Fibroblast of the aortic adventitia (primary cell): ENCODE results near the gene RAB8B. TPM values are rescaled to one million over a fixed set of nuclear protein-coding genes. Genes with fewer than 3 reads are reported as not detected.

Experiments used
- DNase-seq: peaks from one replicate; pipeline ENCODE4 v3.0.0-alpha.2; 2010; ENCODE audit warnings: low read depth
- H3K4me3 ChIP-seq: 2 replicates; pipeline ENCODE4 v1.5.1; 2011; ENCODE audit warnings: low read depth, mild to moderate bottlenecking, control low read depth, low read length, moderate library complexity
- total RNA-seq: library from RNA; depleted of rRNA; stranded (reverse); fragments of >200 nt; gene quantifications from 2 replicates; pipeline ENCODE4 v1.2.3, GENCODE V29; 2012; ENCODE audit warnings: low replicate concordance
- TF ChIP-seq, protein P1 (sequence below): IDR thresholded peaks from 2 replicates; pipeline ENCODE4 v1.5.1; 2011; ENCODE audit warnings: mild to moderate bottlenecking, low read length, control low read depth, inconsistent platforms; ENCODE audit not compliant: insufficient read depth

RAB8B gene
- total RNA-seq, 1 donor, result 84.1 TPM

- peak; percentile 25 for DNase-seq
- TF ChIP-seq, protein P1, sequence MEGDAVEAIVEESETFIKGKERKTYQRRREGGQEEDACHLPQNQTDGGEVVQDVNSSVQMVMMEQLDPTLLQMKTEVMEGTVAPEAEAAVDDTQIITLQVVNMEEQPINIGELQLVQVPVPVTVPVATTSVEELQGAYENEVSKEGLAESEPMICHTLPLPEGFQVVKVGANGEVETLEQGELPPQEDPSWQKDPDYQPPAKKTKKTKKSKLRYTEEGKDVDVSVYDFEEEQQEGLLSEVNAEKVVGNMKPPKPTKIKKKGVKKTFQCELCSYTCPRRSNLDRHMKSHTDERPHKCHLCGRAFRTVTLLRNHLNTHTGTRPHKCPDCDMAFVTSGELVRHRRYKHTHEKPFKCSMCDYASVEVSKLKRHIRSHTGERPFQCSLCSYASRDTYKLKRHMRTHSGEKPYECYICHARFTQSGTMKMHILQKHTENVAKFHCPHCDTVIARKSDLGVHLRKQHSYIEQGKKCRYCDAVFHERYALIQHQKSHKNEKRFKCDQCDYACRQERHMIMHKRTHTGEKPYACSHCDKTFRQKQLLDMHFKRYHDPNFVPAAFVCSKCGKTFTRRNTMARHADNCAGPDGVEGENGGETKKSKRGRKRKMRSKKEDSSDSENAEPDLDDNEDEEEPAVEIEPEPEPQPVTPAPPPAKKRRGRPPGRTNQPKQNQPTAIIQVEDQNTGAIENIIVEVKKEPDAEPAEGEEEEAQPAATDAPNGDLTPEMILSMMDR, result no peak
- H3K4me3 ChIP-seq, result no peak overlapping the region
Measured at GRCh38 chr15:63194880-63195568, 5.6 kb downstream of the RAB8B start.

- DNase-seq, result no peak
- TF ChIP-seq, protein P1, result no peak
- H3K4me3 ChIP-seq, result no peak overlapping the region
Measured at GRCh38 chr15:63195569-63196015, 6.2 kb downstream of the RAB8B start.

GRCh38 chr15:63196842-63197241 lies 7.4 kb downstream of the RAB8B start:
- TF ChIP-seq, protein P1, result no peak
- DNase-seq, result no peak
- H3K4me3 ChIP-seq, result no peak overlapping the region

DNA sequence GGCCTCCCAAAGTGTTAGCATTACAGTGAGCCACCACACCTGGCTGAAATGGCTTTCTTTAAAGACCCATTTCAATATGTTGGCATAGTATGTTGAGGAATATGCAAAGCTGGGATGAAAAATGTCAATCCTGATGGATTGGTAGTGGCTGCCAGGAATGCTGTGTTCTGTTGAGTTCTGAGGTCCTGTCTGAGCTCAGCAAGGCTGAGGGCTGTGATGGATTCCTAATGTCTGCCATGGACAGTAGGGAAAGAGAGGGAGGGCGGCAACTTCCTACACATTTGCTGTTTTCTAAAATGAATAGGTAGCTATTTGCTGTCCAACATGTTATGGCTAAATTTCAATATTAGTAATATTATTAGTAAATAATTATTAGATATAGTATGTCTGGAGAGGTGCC lies 8.2 kb downstream of the RAB8B start:
- H3K4me3 ChIP-seq, result no peak overlapping the region
- TF ChIP-seq, protein P1, result no peak
- no peak for DNase-seq

- no peak overlapping the region for H3K4me3 ChIP-seq
- DNase-seq, result peak; percentile 85
- TF ChIP-seq, protein P1, result peak; percentile 9
Measured at GRCh38 chr15:63198371-63199250, 9.2 kb downstream of the RAB8B start.

DNA sequence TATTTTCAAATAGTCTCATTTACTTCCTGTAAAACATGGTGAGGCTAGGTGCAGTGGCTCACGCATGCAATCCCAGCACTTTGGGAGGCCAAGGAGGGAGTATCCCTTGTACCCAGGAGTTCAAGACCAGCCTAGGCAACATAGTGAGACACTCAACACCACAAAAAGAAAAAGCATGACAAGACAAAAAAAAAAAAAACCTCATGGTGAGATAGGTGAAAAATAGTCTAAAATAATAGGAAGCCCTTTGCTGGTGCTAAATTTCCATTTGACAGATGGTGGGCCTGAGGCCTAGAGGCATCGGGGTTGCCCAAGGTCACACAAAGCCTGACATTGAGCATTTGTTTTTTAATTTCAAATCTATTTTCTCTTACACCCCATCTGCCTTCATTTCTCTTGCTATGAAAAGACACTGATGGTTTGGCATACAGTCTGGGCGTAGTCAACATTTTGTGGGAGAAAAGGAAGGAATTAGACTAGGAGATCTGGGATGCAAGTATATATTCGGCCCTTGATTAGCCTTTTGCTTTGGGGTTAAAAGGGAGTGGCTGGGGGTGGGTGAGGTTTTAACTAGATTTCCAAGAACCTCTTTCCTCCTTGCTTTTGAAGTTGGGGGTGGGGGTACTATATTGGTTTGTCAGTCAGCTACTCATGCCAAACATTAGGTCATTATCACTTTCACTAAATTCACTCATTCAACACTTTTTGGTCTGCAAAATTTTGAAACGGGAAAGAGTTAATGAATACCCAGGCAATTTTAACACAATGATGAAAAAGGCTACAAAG lies 11.3 kb downstream of the RAB8B start:
- DNase-seq, result no peak
- TF ChIP-seq, protein P1, result no peak
- H3K4me3 ChIP-seq, result no peak overlapping the region
